RWPE2 (cell line): ENCODE measurements around the gene RSPO4.

ENCODE experiments used
- ATAC-seq: fragments of 200-7000 bp; cut with Tn5 transposase; 3 replicates; pipeline ENCODE4 v1.9.1; 2021; ENCODE audit warnings: low read depth
- DNase-seq: peaks from one replicate; pipeline ENCODE4 v3.0.0-alpha.2; 2020; ENCODE audit warnings: low spot score
- H3K27ac ChIP-seq: fragments of 450-650 bp; 2 replicates; pipeline ENCODE4 v1.5.1; 2017; ENCODE audit warnings: mild to moderate bottlenecking; ENCODE audit not compliant: poor library complexity, severe bottlenecking
- H3K27me3 ChIP-seq: fragments of 250-450 bp; sonication (Bioruptor Pico); 2 replicates; pipeline ENCODE4 v1.5.1; 2021; ENCODE audit warnings: mild to moderate bottlenecking, moderate library complexity; ENCODE audit not compliant: insufficient read depth, poor library complexity, severe bottlenecking
- H3K36me3 ChIP-seq: fragments of 250-450 bp; sonication (Bioruptor Pico); 2 replicates; pipeline ENCODE4 v1.5.1; 2020; ENCODE audit warnings: low read depth, mild to moderate bottlenecking, moderate library complexity
- H3K4me1 ChIP-seq: fragments of 250-450 bp; sonication (Bioruptor Pico); 2 replicates; pipeline ENCODE4 v1.5.1; 2021; ENCODE audit warnings: mild to moderate bottlenecking, moderate library complexity; ENCODE audit not compliant: insufficient read depth, poor library complexity, severe bottlenecking
- H3K4me3 ChIP-seq: fragments of 250-450 bp; sonication (Bioruptor Pico); 2 replicates; pipeline ENCODE4 v1.5.1; 2021; ENCODE audit warnings: mild to moderate bottlenecking, moderate library complexity; ENCODE audit not compliant: severe bottlenecking
- H3K9me3 ChIP-seq: fragments of 250-450 bp; sonication (Bioruptor Pico); 2 replicates; pipeline ENCODE4 v1.5.1; 2021; ENCODE audit warnings: mild to moderate bottlenecking, moderate library complexity; ENCODE audit not compliant: severe bottlenecking
- TF ChIP-seq, protein P1 (sequence below): fragments of 450-650 bp; IDR thresholded peaks from one replicate; pipeline ENCODE4 v1.5.1; 2017; ENCODE audit warnings: mild to moderate bottlenecking, moderate library complexity; ENCODE audit not compliant: poor library complexity, severe bottlenecking

Gene RSPO4

DNA sequence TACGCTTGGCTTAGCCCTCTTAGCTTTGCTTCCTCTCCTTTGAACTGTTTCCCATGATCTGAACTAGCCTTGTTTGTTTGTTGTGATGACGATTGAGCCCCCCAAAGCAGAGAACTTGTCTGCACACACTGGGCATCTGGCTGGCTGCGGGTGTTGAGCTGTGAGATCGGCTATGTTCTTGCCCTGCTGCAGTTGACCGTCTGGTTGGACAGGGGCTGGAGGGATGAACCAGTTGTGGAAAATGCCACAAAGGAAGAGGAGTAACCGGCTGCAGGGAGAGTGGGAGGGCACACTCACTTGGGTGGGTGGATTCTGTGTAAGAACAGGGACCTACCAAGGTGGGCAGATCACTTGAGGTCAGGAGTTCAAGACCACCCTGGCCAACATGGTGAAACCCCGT, 12.4 kb upstream of the RSPO4 start:
- H3K27me3 ChIP-seq = no peaks in the 10 kb centered on the region
- no peaks in the 10 kb centered on the region for H3K36me3 ChIP-seq
- H3K27ac ChIP-seq = no peak overlapping the region
- ATAC-seq (no peak), DNase-seq (no peak)
- no peaks in the 10 kb centered on the region for H3K4me1 ChIP-seq
- H3K9me3 ChIP-seq = no peaks in the 10 kb centered on the region
- TF ChIP-seq, protein P1, sequence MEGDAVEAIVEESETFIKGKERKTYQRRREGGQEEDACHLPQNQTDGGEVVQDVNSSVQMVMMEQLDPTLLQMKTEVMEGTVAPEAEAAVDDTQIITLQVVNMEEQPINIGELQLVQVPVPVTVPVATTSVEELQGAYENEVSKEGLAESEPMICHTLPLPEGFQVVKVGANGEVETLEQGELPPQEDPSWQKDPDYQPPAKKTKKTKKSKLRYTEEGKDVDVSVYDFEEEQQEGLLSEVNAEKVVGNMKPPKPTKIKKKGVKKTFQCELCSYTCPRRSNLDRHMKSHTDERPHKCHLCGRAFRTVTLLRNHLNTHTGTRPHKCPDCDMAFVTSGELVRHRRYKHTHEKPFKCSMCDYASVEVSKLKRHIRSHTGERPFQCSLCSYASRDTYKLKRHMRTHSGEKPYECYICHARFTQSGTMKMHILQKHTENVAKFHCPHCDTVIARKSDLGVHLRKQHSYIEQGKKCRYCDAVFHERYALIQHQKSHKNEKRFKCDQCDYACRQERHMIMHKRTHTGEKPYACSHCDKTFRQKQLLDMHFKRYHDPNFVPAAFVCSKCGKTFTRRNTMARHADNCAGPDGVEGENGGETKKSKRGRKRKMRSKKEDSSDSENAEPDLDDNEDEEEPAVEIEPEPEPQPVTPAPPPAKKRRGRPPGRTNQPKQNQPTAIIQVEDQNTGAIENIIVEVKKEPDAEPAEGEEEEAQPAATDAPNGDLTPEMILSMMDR = no peak
- no peak overlapping the region for H3K4me3 ChIP-seq

DNA sequence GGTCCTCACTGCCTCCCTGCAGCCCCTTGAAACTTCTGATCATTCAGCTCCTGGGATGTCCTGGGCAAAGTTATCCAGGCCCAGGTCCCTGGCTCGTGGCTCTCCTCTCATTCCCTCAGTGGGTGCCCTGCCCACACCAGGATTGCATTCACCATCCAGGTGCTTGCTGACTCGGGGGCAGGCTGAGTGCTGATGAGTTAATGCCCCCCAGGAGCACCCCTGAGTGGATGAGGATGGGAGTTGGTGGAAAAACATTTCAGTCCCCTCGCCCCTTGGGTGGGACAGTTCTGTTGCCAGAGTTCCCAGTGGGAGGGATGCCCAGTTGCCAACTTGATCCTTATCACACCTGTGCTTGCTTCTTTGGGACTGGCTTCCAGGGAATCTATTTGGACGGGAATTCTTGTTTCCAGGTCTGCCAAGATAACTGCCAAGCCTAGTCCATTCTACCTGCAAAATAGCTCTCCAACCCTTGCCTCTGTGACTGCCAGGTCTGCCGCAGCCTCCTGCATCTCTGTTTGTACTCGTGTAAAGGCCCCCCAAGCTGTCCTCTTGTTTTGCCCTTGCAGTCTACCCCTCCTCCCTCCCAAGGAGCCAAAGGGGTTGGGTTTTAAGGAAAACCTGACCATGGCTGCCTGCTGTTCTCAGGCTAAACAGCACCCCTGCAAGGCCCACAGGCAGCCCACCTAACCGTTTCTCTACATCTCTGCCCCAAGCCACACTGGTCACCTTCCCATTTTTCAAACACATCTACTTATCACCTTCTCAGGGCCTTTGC, 11.6 kb upstream of the RSPO4 start:
- no peaks in the 10 kb centered on the region for H3K36me3 ChIP-seq
- no peak overlapping the region for H3K27ac ChIP-seq
- H3K4me3 ChIP-seq = no peak overlapping the region
- no peak for DNase-seq
- no peaks in the 10 kb centered on the region for H3K9me3 ChIP-seq
- TF ChIP-seq, protein P1 = no peak
- ATAC-seq = no peak
- no peaks in the 10 kb centered on the region for H3K4me1 ChIP-seq
- H3K27me3 ChIP-seq = no peaks in the 10 kb centered on the region

DNA sequence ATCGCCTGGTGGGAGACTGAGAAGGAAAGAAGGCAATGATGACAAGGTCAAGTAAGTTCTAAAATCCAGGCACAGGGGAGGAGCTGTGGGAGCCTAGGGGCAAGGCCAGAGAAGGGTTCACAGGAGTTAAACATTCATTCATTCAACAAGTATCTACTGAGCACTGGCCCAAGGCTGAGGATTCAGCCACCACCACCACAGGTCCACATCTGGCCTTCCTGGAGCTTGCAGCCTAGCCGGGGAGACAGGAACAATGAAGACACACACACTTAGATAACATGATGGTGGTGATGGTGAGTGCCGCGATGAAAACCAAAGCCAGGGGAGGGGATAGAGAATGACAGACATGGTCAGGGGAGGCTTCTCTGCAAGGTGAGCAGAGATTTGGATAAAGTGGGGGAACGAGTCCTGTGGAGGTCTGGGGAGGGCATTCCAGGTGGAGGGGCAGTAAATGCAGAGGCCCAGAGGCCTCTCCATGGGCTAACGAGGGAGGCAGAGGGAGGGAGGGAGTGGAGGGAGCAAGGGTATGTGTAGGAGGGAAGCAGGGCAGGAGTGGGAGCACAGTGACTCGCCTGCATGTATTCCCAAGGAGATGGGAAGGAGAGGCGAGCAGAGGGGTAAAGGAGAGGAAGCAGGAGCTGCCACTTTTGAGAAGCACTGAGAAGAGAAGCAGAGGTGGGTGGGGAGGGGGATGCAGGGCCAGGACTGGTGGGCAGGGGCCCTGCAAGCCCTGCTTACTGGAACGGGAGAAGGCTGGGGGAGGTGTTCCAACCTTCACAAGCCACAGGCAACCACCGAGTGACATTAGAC, 10.5 kb upstream of the RSPO4 start:
- Histone ChIP-seq H3K4me3 (no peak overlapping the region), H3K36me3 (no peaks in the 10 kb centered on the region), H3K27me3 (no peaks in the 10 kb centered on the region), H3K4me1 (no peaks in the 10 kb centered on the region), H3K9me3 (no peaks in the 10 kb centered on the region), H3K27ac (no peak overlapping the region)
- TF ChIP-seq, protein P1 = no peak
- ATAC-seq (no peak), DNase-seq (no peak)

DNA sequence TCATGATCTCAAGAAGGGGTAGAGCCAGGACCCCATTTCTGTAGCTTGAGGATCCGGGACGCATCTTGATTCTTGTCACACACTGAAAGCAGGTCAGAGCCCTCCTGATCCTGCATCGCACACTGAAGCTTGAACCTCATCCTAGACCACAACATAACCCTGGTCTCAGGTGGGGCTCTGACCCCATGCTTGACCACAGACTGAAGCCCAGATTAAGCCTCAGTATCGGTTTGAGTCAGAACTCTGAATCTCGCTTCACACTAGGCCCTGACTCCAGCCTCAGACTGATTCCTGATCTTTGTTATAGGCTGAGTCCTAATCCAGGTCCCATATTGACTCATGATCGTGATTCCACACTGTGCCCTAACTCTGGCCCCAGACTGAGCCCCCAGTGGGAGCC, 8.5 kb upstream of the RSPO4 start:
- no peak for ATAC-seq
- Histone ChIP-seq H3K9me3 (no peaks in the 10 kb centered on the region), H3K36me3 (no peaks in the 10 kb centered on the region), H3K4me1 (no peaks in the 10 kb centered on the region), H3K4me3 (no peak overlapping the region), H3K27me3 (no peaks in the 10 kb centered on the region), H3K27ac (no peak overlapping the region)
- TF ChIP-seq, protein P1 = no peak
- no peak for DNase-seq
